ENCODE measurements around the gene ZNF511.

DNA sequence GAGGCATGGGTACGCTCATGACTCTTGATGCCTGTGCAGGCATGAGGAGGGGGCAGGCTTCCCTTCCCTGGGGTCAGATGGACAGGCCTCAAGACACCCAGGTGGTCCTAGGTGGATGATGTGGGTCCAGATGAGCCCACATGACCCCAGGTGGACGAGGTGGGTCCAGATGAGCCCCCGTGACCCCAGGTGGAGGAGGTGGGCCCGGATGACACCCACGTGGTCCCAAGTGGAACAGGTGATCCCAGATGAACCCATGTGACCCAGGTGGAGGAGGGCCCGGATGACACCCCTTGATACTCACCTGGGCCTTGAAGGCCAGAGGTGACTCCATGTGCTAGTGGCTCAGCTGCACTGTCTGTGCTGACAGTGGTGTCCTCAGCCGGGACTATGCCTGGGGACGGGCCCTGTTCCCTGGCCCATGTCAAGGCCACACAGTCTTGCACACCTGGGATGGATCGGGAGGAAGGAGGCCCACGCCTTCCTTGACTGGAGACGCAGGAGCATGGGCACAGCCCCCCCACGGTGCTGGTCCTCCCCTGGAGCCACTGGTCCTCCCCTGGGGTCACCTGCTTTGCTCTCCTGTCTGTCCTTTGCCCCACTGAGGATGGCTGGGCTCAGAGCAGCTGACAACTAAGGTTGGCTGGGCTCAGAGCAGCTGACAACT, 41.7 kb downstream of the ZNF511 start:
- TF ChIP-seq, protein P1, sequence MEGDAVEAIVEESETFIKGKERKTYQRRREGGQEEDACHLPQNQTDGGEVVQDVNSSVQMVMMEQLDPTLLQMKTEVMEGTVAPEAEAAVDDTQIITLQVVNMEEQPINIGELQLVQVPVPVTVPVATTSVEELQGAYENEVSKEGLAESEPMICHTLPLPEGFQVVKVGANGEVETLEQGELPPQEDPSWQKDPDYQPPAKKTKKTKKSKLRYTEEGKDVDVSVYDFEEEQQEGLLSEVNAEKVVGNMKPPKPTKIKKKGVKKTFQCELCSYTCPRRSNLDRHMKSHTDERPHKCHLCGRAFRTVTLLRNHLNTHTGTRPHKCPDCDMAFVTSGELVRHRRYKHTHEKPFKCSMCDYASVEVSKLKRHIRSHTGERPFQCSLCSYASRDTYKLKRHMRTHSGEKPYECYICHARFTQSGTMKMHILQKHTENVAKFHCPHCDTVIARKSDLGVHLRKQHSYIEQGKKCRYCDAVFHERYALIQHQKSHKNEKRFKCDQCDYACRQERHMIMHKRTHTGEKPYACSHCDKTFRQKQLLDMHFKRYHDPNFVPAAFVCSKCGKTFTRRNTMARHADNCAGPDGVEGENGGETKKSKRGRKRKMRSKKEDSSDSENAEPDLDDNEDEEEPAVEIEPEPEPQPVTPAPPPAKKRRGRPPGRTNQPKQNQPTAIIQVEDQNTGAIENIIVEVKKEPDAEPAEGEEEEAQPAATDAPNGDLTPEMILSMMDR (IDR thresholded peaks at IDR 0.05 in 8 of 11, conservative IDR thresholded peaks at IDR 0.05 in 3 of 11): no peak
- TF ChIP-seq POLR2A (IDR thresholded peaks at IDR 0.05) (no peak), POLR2AphosphoS5 (IDR thresholded peaks at IDR 0.05) (peak in 1 of 3 donors; percentile 24)
